Measurements from ENCODE around the gene ANO1.

Gene ANO1

GRCh38 chr11:70074746-70075145, 3.4 kb upstream of the ANO1 start:
- DNase-seq = no peak

DNA sequence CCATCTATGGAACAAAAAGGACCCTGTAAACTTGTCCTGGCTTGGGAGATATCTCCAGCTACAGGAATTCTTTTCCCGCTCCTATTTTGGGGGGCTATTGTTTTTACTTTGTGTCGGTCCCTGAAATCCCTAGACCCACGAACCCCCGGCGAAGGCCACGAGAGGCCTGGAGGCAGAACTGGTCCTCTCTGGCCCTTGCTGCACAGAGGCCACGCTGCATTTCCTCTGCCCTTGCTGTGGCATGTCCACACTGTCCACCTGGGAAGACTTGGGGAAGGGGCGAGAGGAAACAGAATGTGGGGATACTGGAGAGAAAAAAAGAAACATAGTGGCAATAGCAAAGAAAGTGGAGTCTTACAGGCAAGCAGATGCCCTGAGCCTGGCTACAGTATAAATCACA, 2.3 kb upstream of the ANO1 start:
- DNase-seq = no peak

- DNase-seq = no peak
These were observed 1.6 kb upstream of the ANO1 start for GRCh38 chr11:70076461-70076931.

DNA sequence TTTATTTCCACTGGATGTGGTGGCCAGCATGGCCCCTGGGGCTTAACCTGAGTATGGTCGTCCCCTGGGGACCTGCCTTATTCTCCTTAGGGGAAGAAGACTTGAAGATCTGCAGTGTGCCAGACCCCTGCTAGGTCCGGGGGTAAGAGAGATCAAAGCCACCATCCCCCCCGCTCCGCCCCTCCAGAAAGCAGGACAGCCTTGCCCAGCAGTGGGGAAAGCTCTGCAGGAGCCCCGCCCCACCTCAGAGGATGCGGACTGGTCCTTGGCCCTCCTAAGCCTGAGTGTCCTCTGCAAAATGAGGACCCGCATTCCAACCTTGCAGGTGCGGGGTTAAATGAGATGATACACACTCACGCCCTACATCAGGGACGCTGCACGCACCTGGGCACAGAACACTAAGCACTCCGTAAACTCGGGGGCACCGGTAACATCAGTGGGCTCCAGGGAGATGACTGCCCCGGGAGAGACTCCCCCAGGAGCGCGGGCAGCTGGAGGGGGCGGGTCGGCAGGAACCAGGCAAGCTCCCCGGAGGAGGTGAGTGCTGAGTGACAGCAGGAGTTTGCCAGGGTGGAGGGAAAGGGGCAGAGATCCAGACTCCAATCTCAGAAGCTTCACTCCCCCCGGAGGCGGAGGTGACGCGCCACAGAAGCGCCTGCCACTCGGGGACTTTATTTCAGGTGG, 564 bp upstream of the ANO1 start:
- no peak for DNase-seq

DNA sequence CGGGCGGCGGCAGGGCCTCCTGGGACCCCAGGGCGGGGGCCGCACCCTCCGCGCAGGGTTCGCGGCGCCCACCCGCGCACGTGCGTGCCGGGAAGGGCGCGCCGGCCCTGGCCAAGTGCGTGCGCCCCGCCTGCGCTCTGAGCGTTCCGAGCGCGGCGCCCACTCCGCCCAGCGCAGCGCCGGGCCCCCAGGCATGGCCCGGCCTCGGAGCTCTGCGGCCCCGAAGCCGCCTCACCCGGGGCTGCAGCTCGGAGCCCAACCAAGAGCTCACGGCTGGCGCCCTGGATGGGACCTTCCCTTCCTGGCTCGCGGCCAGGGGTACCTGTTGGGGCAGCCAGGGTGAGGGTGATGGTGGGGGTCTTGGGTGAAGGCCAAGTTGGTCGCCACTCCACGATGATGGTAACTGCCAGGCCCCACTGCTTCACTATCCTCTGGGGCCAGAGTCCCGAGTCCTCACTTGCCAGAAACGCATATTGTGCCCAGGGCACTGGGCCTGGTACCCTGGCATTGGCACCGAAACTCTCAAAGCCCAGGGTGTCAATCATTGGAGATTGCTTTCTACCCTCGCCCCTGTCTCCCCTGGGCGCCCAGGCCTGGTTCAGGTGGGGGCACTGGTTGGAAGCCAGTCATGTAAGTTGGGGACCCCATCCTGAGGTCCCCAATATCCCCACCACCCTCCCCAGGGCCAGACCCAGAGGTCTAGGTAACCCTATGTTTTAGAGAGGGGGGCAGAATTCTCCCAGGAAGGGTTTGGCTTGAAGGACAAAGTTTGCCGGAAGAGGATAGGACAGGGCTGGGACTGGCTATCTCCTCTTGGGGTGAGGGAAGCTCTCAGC, 882 bp downstream of the ANO1 start:
- DNase-seq = no peak

- no peak for DNase-seq
These were observed 1.6 kb downstream of the ANO1 start for GRCh38 chr11:70079691-70080090.

DNA sequence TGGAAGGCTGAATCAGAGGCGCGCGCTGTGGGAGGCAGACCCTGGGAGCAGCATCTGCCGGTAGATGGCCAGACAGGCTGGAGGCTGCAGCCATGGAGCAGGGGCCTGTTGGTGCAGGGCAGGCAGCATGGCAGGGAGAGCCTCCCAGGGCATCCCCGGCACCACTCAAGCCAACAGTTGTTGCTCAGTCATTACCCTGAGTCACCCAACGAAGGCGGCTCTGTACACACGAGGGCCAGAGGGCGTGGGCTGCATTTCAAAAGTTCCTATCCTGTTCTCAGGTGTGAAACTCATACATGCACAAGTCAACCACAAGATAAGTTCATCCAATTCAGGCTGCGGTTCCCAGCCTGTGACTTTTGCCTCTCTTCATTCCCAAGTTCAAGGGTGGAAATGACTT, 2.6 kb downstream of the ANO1 start:
- no peak for DNase-seq

GRCh38 chr11:70082829-70083228, 4.7 kb downstream of the ANO1 start:
- no peak for DNase-seq

DNA sequence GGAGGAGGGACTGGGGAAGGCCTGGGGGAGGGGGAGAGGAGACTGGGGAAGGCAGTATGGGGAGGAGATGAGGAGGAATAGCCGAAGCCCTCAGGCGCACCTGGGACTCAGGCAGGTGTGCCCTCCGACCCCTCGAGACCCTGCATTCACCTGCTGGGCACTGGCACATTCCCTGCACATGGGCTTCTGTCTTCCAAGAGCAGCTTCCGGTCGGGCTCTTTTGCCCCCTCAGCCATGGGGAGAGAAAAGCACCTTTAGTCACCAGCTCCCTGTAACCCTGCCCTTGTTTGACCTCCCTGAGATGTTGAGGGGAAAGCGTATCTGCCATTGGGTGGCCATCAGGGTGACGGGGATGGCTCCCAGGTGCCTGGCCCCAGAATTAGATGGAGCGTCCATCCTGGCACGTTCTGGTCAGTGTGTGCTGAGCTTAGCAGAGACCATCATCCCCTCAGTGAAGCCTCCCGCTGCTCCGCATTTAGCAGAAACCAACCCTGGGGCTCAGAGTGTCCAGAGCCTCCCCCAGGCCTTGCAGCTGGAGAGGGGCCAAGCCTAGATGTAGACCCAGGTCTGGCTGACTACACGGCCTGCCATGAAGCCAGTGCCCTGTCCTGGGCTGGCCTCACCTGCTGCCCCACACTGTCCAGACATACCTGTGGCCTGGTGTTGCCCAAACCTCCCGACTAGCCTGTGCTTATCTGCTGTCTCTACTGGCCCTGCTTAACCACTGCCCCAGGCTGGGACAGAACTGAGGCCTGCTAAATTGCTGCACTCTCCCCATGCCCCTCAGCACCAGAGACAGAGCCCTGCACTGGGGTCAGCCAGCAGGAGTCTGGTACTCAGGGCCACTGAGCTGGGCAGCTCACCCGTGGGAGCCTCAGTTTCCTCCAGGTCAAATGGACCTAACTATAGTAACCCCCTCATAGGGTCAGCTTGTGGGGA, 6.2 kb downstream of the ANO1 start:
- no peak for DNase-seq

GRCh38 chr11:70085815-70086769, 8.0 kb downstream of the ANO1 start:
- no peak for DNase-seq

DNA sequence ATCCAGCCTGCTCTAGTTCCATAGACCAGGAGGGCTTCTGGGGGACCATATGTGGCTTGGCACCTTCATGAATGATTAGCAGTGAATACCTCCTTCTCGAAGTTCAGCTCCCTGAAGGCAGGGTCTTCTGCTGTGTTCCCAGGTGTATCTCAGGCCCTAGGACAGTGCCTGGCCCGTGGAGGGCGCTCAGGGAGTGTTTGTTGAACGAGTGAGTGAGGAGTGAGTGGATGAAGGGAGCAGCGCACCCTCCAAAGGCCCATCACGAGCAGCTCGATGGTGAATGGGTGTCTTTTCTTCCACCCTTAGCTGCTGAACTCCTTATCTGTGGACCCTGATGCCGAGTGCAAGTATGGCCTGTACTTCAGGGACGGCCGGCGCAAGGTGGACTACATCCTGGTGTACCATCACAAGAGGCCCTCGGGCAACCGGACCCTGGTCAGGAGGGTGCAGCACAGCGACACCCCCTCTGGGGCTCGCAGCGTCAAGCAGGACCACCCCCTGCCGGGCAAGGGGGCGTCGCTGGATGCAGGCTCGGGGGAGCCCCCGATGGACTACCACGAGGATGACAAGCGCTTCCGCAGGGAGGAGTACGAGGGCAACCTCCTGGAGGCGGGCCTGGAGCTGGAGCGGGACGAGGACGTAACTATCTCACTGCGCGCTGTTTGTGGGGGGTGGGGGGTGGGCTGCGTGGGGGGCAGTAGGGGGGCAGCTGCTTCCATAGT, 9.5 kb downstream of the ANO1 start:
- DNase-seq = no peak

DNA sequence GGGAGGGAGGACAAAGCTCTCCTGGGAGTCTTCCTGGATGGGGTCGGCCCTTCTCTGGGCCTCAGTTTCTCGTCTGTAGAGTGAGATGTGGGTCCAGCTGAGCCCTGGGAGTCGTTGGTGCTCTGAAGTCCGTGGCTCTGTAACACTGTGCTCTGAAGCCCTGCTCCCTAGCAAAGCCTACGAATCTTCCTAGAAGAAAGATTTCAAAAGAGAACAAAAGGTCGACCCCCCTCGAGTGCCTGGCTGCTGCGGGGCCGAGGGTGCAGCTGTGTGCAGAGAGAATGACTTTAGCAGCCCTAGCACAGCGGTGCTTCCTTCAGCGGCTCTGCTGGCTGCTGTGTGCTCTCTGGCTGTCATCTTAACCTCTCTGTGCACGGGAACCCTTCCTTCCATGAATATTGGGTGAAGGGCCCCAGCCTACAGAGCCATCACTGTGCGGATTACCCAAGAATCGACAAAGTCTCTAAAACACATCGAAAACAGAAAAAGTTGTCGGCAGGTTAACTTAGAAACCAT, 10.7 kb downstream of the ANO1 start:
- DNase-seq = no peak

DNA sequence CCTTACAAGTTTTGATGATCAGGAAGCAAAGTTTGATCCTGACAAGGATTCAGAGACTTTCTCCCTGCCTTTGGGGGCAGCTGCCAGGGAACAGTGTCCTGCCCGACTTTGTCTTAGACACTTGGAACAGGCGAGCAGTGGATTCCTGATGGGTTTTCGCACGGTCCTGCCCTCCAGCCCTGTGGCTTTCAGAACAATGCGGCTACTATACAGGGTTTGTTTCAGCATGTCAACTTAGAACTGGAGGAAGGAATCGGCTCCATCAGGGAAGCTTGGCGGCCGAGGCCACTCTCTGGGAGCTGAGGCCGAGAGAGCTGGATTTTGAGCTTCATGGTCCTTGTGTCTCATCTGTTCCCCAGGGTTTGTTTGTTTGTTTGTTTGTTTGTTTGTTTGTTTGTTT, 11.5 kb downstream of the ANO1 start:
- DNase-seq = no peak

DNA sequence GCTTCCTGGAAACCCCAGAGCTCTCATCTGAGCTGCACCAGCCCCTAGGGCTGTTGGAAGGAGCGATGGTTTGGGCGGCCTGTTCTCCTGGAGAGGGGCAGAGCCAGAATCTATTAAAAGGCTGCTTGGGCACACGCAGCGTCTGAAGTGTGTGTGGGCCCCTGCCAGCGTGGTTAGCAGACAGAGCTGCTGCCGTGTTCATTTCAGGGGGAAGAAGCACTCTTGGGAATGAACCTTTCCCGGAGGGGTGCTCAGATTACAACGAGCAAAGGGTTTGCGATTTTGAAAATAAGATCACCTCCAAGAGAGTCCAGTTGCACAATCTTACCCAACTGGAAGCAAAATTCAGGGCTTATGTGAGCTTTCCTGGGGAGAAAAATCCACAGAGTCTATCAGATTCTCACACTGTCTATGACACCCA, 12.9 kb downstream of the ANO1 start:
- DNase-seq = no peak

DNA sequence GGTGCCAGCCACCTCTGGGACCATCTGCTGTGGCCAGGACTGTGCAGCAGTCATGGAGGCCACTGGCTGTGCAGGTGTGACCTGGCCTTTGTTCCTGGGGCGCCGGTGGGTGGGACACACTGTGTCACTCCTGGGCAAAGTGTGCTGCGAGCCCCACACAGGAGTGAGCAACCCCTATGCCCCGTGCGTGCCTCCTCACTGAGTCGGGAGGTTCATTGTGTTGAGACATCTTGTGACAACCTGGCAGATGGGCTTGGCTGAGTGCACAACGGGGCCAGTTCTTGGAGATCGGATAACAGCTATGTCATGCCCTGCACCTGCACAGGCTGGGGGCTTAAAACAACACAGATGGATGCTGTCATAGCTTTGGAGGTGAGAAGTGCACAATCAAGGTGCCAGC, 13.5 kb downstream of the ANO1 start:
- DNase-seq = no peak

DNA sequence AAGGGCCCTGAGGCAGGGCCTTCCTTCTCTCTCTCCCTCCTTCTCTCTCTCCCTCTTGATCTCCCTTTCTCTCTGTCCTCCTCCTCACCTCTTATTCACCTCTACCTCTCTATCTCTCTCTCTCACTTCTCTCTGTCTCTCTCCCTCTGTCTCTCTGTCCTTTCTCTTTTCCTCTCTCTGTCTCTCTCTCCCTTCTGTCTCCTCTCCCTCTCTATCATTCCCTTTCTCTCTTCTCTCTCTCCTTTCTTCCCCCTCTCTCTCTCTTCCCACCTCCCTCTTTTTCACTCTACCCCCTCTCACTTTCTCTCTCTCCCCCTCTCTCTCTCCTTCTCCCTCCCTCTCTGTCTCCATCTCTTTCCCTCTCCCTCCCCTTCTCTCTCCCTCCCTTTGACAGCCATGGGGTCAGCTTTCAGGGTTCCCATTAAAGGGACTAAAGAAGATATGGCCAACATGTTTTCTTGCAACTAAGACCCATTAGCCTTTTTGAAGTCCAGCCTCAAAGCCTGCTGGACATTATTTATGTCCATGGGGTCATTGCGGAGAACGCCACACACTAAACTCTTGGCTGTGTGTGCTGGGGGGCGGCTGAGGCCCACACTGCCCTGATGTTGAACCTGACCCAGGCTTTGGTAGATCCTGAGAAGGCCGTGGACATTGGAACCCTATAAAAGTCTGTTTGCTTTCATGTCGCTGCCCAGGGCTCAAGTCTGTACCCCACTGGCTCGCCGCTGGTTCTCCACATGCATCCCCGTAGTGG, 15.0 kb downstream of the ANO1 start:
- no peak for DNase-seq

GRCh38 chr11:70095541-70096252, 17.6 kb downstream of the ANO1 start:
- no peak for DNase-seq

DNA sequence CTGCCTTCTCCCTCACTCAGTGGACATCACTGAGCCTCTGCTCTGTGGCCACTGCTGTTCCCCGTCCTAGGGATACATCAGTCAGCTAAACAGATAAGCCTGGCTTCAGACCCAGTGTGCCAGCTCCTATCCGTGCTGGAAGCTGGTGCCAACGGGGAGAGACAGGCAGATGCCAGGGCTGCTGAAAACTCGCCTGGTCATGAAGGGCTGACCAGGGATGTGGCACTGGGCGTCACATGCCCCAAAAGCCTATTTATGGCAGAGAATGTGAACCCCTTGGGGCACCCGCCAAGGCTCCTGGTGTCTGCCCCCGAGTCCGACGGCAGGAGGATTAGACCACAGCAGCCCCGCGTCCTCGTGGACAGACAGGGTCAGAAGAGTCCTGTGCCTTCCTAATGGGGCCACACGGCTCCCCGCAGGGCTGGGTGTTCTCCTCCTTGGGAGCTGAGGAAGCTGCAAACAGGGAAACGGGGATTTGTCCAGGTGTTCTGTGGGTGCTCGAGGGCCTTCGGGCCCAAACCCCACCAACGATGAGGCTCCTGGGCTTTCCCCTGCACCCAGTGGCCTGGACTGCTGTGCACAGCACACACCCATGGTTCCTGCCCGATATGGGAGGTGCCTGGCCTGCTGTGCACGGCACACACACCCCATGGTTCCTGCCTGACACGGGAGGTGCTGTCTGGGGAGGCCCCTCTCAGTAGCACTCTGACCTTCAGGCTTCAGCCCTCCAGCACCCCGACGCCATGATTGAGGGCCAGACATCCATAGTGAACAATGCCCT, 19.9 kb downstream of the ANO1 start:
- DNase-seq = no peak

DNA sequence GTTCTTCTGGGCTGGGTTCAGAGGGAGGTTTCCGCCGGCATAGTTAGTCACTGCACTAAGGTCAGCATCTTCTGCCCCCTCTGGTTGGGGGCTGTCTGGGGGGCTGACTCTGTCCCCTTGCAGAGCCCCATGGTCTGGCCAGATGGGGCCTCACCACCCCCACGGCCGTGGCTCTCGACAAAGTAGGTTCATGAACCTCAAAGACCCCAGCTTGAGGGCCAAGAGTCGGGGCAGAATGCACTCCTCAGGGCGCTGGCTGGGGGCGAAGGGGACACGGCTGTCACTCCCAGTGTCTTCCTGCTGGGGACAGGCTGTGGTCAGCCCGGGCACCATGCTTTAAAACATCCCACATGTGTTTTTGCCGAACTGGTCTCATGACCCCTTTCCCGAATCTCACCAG, 20.8 kb downstream of the ANO1 start:
- no peak for DNase-seq

Measured in NCI-H446 treated with DMSO at 0.1 percent for 48 hours (cell line).